Measurements from ENCODE around the gene ENKUR. TPM values are rescaled to one million over a fixed set of nuclear protein-coding genes. Genes with fewer than 3 reads are reported as not detected.

Gene ENKUR
- total and polyA plus RNA-seq, 10 of the 15 experiments (the other 5 are each of a cell fraction or from before 2014, with no cell fraction given), result 0.01 to 0.19 (median 0.11) TPM; not detected in 6

DNA sequence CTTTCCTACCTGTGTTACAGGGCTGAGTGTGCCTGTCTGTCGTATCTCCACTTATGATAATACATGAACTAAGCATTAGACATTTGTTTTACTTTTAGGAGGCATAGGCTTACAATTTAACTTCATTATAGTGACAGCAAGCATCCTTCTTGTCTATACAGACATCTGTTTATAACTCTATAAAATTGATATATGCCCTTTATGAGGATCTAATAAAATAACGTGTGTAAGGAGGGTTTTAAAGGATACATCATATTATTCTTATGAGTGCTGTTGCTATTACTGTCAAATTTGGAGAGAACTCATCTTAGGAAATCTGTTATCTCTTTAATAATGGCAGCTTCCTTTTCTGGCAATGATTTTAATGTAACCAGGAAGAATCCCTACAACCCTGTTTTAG, 22.4 kb upstream of the ENKUR start:
- POLR2A ChIA-PET, result no interaction called here
- Histone ChIP-seq H2AFZ (ENCODE audit: control insufficient read depth, low read depth, low read length) (no peak overlapping the region), H3K36me3 (ENCODE audit: control insufficient read depth in 2 of 2, insufficient read depth in 2 of 2, low read length in 1 of 2) (no peaks in the 10 kb centered on the region), H3K9ac (ENCODE audit: control insufficient read depth, insufficient read depth, low read length) (no peak overlapping the region), H3K27ac (ENCODE audit: control insufficient read depth, insufficient read depth) (no peak overlapping the region), H3K4me1 (ENCODE audit: control insufficient read depth, insufficient read depth, low read length) (no peaks in the 10 kb centered on the region), H3K4me2 (ENCODE audit: control insufficient read depth, insufficient read depth) (no peak overlapping the region), H3K27me3 (replicated peaks in 1 of 2; ENCODE audit: control insufficient read depth in 2 of 2, insufficient read depth in 2 of 2, low read length in 1 of 2) (no peaks in the 10 kb centered on the region; a peak in 1 of 4 replicates), H3K79me2 (ENCODE audit: control insufficient read depth, insufficient read depth, low read length) (no peaks in the 10 kb centered on the region), H3K4me3 (no peak overlapping the region), H3K9me3 (replicated peaks; ENCODE audit: control insufficient read depth, insufficient read depth, low read length) (no peaks in the 10 kb centered on the region), H4K20me1 (ENCODE audit: control insufficient read depth, insufficient read depth) (no peaks in the 10 kb centered on the region)
- WGBS (ENCODE audit: insufficient coverage, insufficient replicate concordance, low lambda C conversion rate, missing lambda C conversion rate), result 18% methylated on average over 2 of the region's 2 CpGs
- no peak for ATAC-seq
- no peak for DNase-seq (ENCODE audit: low read depth, low spot score)
- no TSS peak for BruUV-seq (replicated peaks)
- RAD21 ChIA-PET (ENCODE audit: unreplicated experiment), result interaction anchor here (4.0 kb wide), 1 partner anchor 42 kb away, joined by 18 read pairs; no protein-coding TSS in a partner anchor
- intact Hi-C loops (cut with micrococcal nuclease; ENCODE audit: unreplicated experiment) (no loop called here), in situ Hi-C loops (cut with MboI) (no loop called here)
- SMC1A ChIA-PET (ENCODE audit: uncharacterized antibody, unreplicated experiment), result interaction anchor here (0.5 to 3.7 kb wide), 5 partner anchors 7 to 102 kb away, joined by 3 to 17 read pairs (median 4); no protein-coding TSS in a partner anchor
- FAIRE-seq, result no peak
- CTCF ChIA-PET, result interaction anchor here (0.6 to 1.9 kb wide), 3 partner anchors 22 to 421 kb away, joined by 3 to 7 read pairs (median 3); partner anchors contain the start of gene ENKUR
- TF ChIP-seq YBX1 (IDR thresholded peaks at IDR 0.05) (no peak), PAX5 (IDR thresholded peaks at IDR 0.05; ENCODE audit: borderline replicate concordance, low read depth, low read length) (no peak), NRF1 (conservative IDR thresholded peaks at IDR 0.05; ENCODE audit: low read depth, low read length) (no peak)
- TF ChIP-seq, protein P1, sequence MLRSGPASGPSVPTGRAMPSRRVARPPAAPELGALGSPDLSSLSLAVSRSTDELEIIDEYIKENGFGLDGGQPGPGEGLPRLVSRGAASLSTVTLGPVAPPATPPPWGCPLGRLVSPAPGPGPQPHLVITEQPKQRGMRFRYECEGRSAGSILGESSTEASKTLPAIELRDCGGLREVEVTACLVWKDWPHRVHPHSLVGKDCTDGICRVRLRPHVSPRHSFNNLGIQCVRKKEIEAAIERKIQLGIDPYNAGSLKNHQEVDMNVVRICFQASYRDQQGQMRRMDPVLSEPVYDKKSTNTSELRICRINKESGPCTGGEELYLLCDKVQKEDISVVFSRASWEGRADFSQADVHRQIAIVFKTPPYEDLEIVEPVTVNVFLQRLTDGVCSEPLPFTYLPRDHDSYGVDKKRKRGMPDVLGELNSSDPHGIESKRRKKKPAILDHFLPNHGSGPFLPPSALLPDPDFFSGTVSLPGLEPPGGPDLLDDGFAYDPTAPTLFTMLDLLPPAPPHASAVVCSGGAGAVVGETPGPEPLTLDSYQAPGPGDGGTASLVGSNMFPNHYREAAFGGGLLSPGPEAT (IDR thresholded peaks at IDR 0.05; ENCODE audit: low read depth), result no peak
- TF ChIP-seq, protein P2, sequence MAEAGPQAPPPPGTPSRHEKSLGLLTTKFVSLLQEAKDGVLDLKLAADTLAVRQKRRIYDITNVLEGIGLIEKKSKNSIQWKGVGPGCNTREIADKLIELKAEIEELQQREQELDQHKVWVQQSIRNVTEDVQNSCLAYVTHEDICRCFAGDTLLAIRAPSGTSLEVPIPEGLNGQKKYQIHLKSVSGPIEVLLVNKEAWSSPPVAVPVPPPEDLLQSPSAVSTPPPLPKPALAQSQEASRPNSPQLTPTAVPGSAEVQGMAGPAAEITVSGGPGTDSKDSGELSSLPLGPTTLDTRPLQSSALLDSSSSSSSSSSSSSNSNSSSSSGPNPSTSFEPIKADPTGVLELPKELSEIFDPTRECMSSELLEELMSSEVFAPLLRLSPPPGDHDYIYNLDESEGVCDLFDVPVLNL (IDR thresholded peaks at IDR 0.05; ENCODE audit: low read depth, low read length), result no peak
